Stimulated activated CD8-positive, alpha-beta memory T cell treated with anti-CD3 and anti-CD28 coated beads, Interleukin-12 subunit alpha, Interleukin-12 subunit beta, amount 100 ng/mL, for 24 hours (primary cell): ENCODE results near the gene LASP1.
"Not testable (repeated sequence)": the region's sequence is repeated elsewhere in the genome, so short reads cannot be mapped to it uniquely, and the experiment has no call there.

Experiments used
- DNase-seq: peaks from one replicate; pipeline ENCODE4 v3.0.0-alpha.2; 2020; ENCODE audit errors: extremely low read depth

The LASP1 gene

GRCh38 chr17:38908676-38909181, 38.9 kb downstream of the LASP1 start:
- DNase-seq = no peak

GRCh38 chr17:38910325-38910724, 40.5 kb downstream of the LASP1 start:
- DNase-seq = no peak

GRCh38 chr17:38911081-38911730, 41.3 kb downstream of the LASP1 start:
- DNase-seq = no peak

- not testable (repeated sequence) for DNase-seq
Measured at GRCh38 chr17:38911731-38912081, 41.8 kb downstream of the LASP1 start.

GRCh38 chr17:38912221-38912813, 42.5 kb downstream of the LASP1 start:
- no peak for DNase-seq

- no peak for DNase-seq
Measured at GRCh38 chr17:38914741-38915638, 45.1 kb downstream of the LASP1 start.

GRCh38 chr17:38915639-38915995, 45.8 kb downstream of the LASP1 start:
- no peak for DNase-seq

- DNase-seq = no peak
Measured at GRCh38 chr17:38916771-38917170, 46.9 kb downstream of the LASP1 start.

GRCh38 chr17:38917259-38917658, 47.4 kb downstream of the LASP1 start:
- DNase-seq = no peak

GRCh38 chr17:38918129-38918913, 48.5 kb downstream of the LASP1 start:
- DNase-seq = no peak

GRCh38 chr17:38918916-38919315, 49.1 kb downstream of the LASP1 start:
- DNase-seq = no peak

- no peak for DNase-seq
Measured at GRCh38 chr17:38919316-38920078, 49.6 kb downstream of the LASP1 start.

- DNase-seq = no peak
Measured at GRCh38 chr17:38920374-38921291, 50.8 kb downstream of the LASP1 start.

- no peak for DNase-seq
Measured at GRCh38 chr17:38921756-38922411, 52.0 kb downstream of the LASP1 start.

- no peak for DNase-seq
Measured at GRCh38 chr17:38922538-38923297, 52.9 kb downstream of the LASP1 start.

- DNase-seq = no peak
Measured at GRCh38 chr17:38925263-38925995, 55.6 kb downstream of the LASP1 start, which contains the start of gene LASP1NB. Gene LASP1NB, plus strand, starts transcription at chr17:38925614.

- DNase-seq = no peak
Measured at GRCh38 chr17:38926293-38927070, 56.6 kb downstream of the LASP1 start.
